ENCODE measurements around the gene CFAP58. TPM values are rescaled to one million over a fixed set of nuclear protein-coding genes. Genes with fewer than 3 reads are reported as not detected.

CFAP58 gene
- total RNA-seq, 1 experiment from 2014 or later, result 0.26 TPM

DNA sequence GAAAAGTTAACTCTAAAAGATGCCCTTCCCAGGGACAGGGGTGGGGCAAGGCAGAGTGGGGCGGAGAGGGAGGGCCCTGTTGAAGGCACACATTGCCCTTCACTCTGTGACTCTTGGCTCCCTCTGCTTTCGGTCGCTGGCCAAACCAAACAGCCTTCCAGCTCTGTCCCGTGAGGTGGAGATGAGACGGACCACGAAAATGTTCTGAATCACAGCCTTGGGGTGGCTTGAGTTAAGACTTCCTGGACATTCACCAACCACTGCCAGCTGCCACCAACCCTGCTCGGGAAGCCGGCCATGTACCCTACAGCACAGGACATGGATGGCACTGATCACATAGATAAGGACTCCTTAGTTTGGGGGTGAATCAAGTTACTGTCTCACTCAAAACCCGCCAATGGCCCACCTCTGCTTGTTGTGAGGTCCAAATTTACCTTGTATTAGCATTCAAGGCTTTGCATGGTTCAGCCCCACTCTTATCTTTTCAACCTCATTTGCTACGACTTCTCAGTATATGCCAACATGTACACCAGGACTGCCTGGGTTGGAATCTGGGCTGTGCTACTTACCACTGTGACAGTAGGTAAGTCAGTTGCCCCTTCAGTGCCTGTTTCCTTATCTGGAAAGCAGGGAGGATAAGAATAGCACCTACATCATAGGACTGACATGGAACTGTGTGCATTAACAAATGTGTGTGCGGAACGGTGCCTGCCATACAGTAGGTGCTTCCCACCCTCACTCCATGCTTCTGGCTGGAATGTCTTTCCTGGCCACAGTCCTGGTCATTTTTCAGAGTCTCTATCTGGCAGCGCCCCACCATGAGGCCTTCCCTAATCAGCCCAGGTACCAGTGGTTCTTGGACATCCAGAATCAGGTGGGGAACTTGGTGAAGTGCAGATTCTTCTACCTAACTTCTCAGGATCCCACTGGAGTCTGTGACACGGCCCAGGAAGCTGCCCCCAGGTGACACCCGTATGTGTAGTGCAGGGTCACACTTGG is 43.4 kb upstream of the CFAP58 start:
- no peaks in the 10 kb centered on the region for H3K79me2 ChIP-seq (ENCODE audit: low read length)

DNA sequence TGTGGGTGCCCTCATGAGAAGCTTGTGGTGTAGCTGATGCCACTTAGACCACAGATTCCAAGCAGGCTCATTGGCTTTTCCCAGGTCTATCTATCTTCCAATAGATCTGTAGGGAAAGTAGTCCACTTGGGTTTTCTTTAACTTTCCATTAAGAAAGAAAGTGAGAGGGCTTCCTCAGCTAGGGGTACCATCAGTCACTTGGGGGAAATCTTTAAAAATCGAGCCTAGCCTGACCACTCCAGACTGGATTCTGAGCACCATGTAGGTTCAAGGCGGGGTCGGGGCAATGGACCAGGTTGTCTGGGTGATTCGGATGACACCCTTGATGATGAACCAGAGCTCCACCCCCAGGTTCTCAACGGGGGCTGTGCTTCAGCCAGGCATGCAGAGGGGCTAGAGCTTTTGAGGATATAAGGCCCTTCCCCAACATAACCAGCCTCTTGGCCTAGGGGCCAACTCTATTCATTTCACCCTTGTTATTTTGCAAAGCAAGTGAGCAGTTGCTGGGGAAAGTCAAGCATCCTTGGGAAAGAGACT is 42.4 kb upstream of the CFAP58 start:
- no peak overlapping the region for H3K4me2 ChIP-seq (ENCODE audit: low read depth, low read length, poor library complexity, severe bottlenecking)
- no peaks in the 10 kb centered on the region for H3K27me3 ChIP-seq (ENCODE audit: low read length)
- H3K9me3 ChIP-seq (ENCODE audit: low read length), result no peaks in the 10 kb centered on the region
- H2AFZ ChIP-seq (ENCODE audit: low read length), result no peak overlapping the region
- no peaks in the 10 kb centered on the region for H3K9me2 ChIP-seq (replicated peaks; ENCODE audit: insufficient read depth, low read length)
- no peak overlapping the region for H3K4me3 ChIP-seq (ENCODE audit: low read length)
- peaks cover 56% of the 10 kb centered on the region; the same call in 1 of the 2 replicates for H4K20me1 ChIP-seq (ENCODE audit: insufficient read depth, low read depth, low read length)
- H3K9ac ChIP-seq (ENCODE audit: low read length), result no peak overlapping the region
- DNase-seq, result no peak
- H3K27ac ChIP-seq (ENCODE audit: low read length), result no peak overlapping the region
- H3K79me2 ChIP-seq (ENCODE audit: low read length), result no peaks in the 10 kb centered on the region
- peaks cover under 1% of the 10 kb centered on the region for H3K4me1 ChIP-seq (ENCODE audit: low read length)
- H3K36me3 ChIP-seq (ENCODE audit: insufficient read depth, low read length), result peaks cover 15% of the 10 kb centered on the region

More for the DNA sequence above, 43.4 kb upstream of the CFAP58 start:
- no peak overlapping the region for H2AFZ ChIP-seq (ENCODE audit: low read length)
- H3K9ac ChIP-seq (ENCODE audit: low read length), result no peak overlapping the region
- no peaks in the 10 kb centered on the region for H3K9me2 ChIP-seq (replicated peaks; ENCODE audit: insufficient read depth, low read length)
- H3K27me3 ChIP-seq (ENCODE audit: low read length), result no peaks in the 10 kb centered on the region
- DNase-seq, result no peak
- H4K20me1 ChIP-seq (ENCODE audit: insufficient read depth, low read depth, low read length), result peaks cover 48% of the 10 kb centered on the region; the same call in 1 of the 2 replicates
- no peak overlapping the region for H3K4me2 ChIP-seq (ENCODE audit: low read depth, low read length, poor library complexity, severe bottlenecking)
- H3K4me1 ChIP-seq (ENCODE audit: low read length), result peaks cover 6% of the 10 kb centered on the region
- peaks cover 15% of the 10 kb centered on the region for H3K36me3 ChIP-seq (ENCODE audit: insufficient read depth, low read length)
- no peak overlapping the region for H3K27ac ChIP-seq (ENCODE audit: low read length)
- no peaks in the 10 kb centered on the region for H3K9me3 ChIP-seq (ENCODE audit: low read length)
- no peak overlapping the region for H3K4me3 ChIP-seq (ENCODE audit: low read length)

GRCh38 chr10:104314591-104315485 is 38.8 kb upstream of the CFAP58 start:
- Histone ChIP-seq H3K79me2 (ENCODE audit: low read length) (0 out of 2 replicates have a peak, but pooled peaks cover 4% of the 10 kb centered on the region), H3K36me3 (ENCODE audit: insufficient read depth, low read length) (peaks cover 15% of the 10 kb centered on the region), H4K20me1 (ENCODE audit: insufficient read depth, low read depth, low read length) (peaks cover 89% of the 10 kb centered on the region), H3K9ac (ENCODE audit: low read length) (no peak overlapping the region), H3K9me3 (ENCODE audit: low read length) (no peaks in the 10 kb centered on the region), H3K4me2 (ENCODE audit: low read depth, low read length, poor library complexity, severe bottlenecking) (no peak overlapping the region), H2AFZ (ENCODE audit: low read length) (no peak overlapping the region), H3K27ac (ENCODE audit: low read length) (no peak overlapping the region), H3K4me1 (ENCODE audit: low read length) (peaks cover 35% of the 10 kb centered on the region), H3K9me2 (replicated peaks; ENCODE audit: insufficient read depth, low read length) (no peaks in the 10 kb centered on the region), H3K27me3 (ENCODE audit: low read length) (no peaks in the 10 kb centered on the region), H3K4me3 (ENCODE audit: low read length) (no peak overlapping the region)
- no peak for DNase-seq

DNA sequence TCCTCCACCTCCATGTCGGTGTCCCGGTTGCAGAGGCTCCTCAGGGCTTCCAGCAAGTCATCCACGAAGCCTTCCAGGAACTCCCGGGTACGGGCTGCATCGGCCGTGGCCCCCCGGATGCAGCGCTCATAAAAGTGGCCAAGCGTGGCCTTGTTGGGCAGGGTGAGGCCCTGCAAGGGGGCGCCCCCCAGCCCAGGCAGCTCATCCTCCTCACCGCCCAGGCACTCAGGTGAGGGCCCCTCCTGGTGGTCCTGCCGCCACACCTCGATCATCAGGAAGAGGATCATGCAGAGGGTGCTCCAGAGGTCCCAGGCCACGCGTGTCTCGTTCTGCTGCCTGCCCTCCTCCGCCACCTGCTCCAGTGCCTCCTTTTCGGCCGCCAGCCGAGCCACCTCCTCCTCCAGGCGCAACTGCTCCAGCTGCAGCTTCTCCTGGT is 38.1 kb upstream of the CFAP58 start:
- H3K9ac ChIP-seq (ENCODE audit: low read length), result no peak overlapping the region
- peaks cover 87% of the 10 kb centered on the region for H4K20me1 ChIP-seq (ENCODE audit: insufficient read depth, low read depth, low read length)
- no peaks in the 10 kb centered on the region for H3K27me3 ChIP-seq (ENCODE audit: low read length)
- peaks cover 38% of the 10 kb centered on the region for H3K4me1 ChIP-seq (ENCODE audit: low read length)
- H3K9me2 ChIP-seq (replicated peaks; ENCODE audit: insufficient read depth, low read length), result no peaks in the 10 kb centered on the region
- no peak overlapping the region for H2AFZ ChIP-seq (ENCODE audit: low read length)
- H3K27ac ChIP-seq (ENCODE audit: low read length), result no peak overlapping the region
- H3K9me3 ChIP-seq (ENCODE audit: low read length), result no peaks in the 10 kb centered on the region
- peaks cover 15% of the 10 kb centered on the region for H3K36me3 ChIP-seq (ENCODE audit: insufficient read depth, low read length)
- H3K4me3 ChIP-seq (ENCODE audit: low read length), result no peak overlapping the region
- no peak overlapping the region for H3K4me2 ChIP-seq (ENCODE audit: low read depth, low read length, poor library complexity, severe bottlenecking)
- H3K79me2 ChIP-seq (ENCODE audit: low read length), result 0 out of 2 replicates have a peak, but pooled peaks cover 4% of the 10 kb centered on the region
- no peak for DNase-seq

DNA sequence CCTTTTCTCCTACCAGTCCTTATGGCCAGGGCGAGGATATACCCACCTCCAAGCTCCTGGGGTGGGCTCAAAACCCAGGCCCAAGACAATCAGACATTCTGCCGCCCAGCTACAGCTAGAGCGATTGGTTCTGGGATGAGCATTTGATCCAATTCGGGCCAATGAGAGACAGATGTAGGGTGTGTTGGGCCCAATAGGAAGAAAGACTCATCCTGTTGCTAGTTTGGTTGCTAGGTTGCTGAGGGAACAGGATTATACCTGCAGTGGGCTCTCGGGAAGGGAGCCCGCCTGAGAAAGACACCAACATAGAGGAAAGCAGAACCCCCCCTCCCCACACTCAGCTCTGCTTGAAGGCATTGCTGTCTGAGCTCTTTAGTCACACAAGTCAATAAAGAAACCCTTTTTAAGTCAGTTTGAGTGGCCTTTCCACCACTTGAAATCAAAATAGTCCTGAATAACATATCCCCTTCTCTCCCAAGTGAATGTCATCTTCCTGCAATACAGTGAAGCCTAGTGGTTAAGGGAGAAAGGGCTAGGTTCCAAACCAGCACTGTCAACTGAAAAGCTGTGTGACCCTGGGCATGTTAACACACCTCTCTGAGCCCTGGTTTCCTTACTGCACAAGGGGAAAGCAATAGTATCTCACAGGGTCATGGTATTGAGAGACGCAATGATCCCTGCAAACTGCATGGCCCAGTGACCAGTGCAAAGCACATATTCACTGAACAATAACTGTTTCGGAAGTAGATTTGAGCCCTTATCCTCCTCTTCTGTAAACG is 37.1 kb upstream of the CFAP58 start:
- Histone ChIP-seq H3K9ac (ENCODE audit: low read length) (no peak overlapping the region), H3K79me2 (ENCODE audit: low read length) (0 out of 2 replicates have a peak, but pooled peaks cover 4% of the 10 kb centered on the region), H2AFZ (ENCODE audit: low read length) (no peak overlapping the region), H3K27ac (ENCODE audit: low read length) (no peak overlapping the region), H3K9me2 (replicated peaks; ENCODE audit: insufficient read depth, low read length) (no peaks in the 10 kb centered on the region), H3K9me3 (ENCODE audit: low read length) (no peaks in the 10 kb centered on the region), H3K4me2 (ENCODE audit: low read depth, low read length, poor library complexity, severe bottlenecking) (peak overlapping the region; percentile 59), H3K4me1 (ENCODE audit: low read length) (peaks cover 44% of the 10 kb centered on the region), H4K20me1 (ENCODE audit: insufficient read depth, low read depth, low read length) (peaks cover 88% of the 10 kb centered on the region), H3K4me3 (ENCODE audit: low read length) (peak overlapping the region; percentile 43; the same call in 1 of the 2 replicates), H3K27me3 (ENCODE audit: low read length) (no peaks in the 10 kb centered on the region), H3K36me3 (ENCODE audit: insufficient read depth, low read length) (peaks cover 15% of the 10 kb centered on the region)
- DNase-seq, result no peak

- DNase-seq, result peak; percentile 70
- peak overlapping the region; percentile 43; the same call in 1 of the 2 replicates for H3K4me3 ChIP-seq (ENCODE audit: low read length)
- H3K79me2 ChIP-seq (ENCODE audit: low read length), result 0 out of 2 replicates have a peak, but pooled peaks cover 4% of the 10 kb centered on the region
- H3K27ac ChIP-seq (ENCODE audit: low read length), result no peak overlapping the region
- H3K4me2 ChIP-seq (ENCODE audit: low read depth, low read length, poor library complexity, severe bottlenecking), result peak overlapping the region; percentile 59
- peaks cover 52% of the 10 kb centered on the region for H3K4me1 ChIP-seq (ENCODE audit: low read length)
- H4K20me1 ChIP-seq (ENCODE audit: insufficient read depth, low read depth, low read length), result peaks cover 90% of the 10 kb centered on the region
- H2AFZ ChIP-seq (ENCODE audit: low read length), result no peak overlapping the region
- no peaks in the 10 kb centered on the region for H3K9me2 ChIP-seq (replicated peaks; ENCODE audit: insufficient read depth, low read length)
- peak overlapping the region; percentile 5; the same call in 1 of the 2 replicates for H3K9ac ChIP-seq (ENCODE audit: low read length)
- H3K36me3 ChIP-seq (ENCODE audit: insufficient read depth, low read length), result peaks cover 15% of the 10 kb centered on the region
- H3K9me3 ChIP-seq (ENCODE audit: low read length), result no peaks in the 10 kb centered on the region
- H3K27me3 ChIP-seq (ENCODE audit: low read length), result no peaks in the 10 kb centered on the region
These were observed 36.3 kb upstream of the CFAP58 start for GRCh38 chr10:104317269-104317710.

DNA sequence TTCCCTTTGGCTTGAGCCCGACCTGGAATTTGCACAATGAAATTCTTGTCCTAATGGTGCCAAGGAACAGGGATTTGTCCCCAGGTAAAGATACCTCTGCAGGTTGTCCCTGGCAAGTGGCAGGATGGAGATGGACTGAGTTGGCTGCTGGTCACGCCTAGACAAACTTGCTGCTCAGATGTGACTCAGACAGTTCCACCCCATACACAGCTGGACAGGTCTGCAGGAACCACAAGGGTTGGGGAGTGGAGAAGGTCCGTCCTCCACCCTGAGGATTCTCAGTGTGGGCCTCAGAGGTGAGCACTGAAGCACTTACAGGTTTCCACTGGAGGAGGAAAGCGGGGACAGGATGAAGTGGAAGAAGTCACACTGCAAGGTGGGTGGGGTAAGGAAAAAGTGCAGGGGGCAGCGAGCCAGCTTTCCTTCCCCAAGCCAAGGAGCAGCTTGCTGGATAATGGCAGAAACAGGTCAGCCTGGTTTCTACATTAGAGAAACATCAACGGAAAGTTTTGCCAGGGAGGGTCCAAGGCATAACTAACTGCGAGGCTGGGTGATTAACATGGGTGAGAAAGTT is 35.8 kb upstream of the CFAP58 start:
- Histone ChIP-seq H3K79me2 (ENCODE audit: low read length) (0 out of 2 replicates have a peak, but pooled peaks cover 4% of the 10 kb centered on the region), H3K27ac (ENCODE audit: low read length) (no peak overlapping the region), H2AFZ (ENCODE audit: low read length) (no peak overlapping the region), H3K4me3 (ENCODE audit: low read length) (peak overlapping the region; percentile 43; the same call in 1 of the 2 replicates), H4K20me1 (ENCODE audit: insufficient read depth, low read depth, low read length) (peaks cover 89% of the 10 kb centered on the region), H3K27me3 (ENCODE audit: low read length) (no peaks in the 10 kb centered on the region), H3K9me3 (ENCODE audit: low read length) (no peaks in the 10 kb centered on the region), H3K36me3 (ENCODE audit: insufficient read depth, low read length) (peaks cover 15% of the 10 kb centered on the region), H3K9me2 (replicated peaks; ENCODE audit: insufficient read depth, low read length) (no peaks in the 10 kb centered on the region), H3K9ac (ENCODE audit: low read length) (peak overlapping the region; percentile 5; the same call in 1 of the 2 replicates), H3K4me2 (ENCODE audit: low read depth, low read length, poor library complexity, severe bottlenecking) (peak overlapping the region; percentile 59), H3K4me1 (ENCODE audit: low read length) (peaks cover 57% of the 10 kb centered on the region)
- no peak for DNase-seq
